ENCODE measurements around the gene GORASP2. TPM values are rescaled to one million over a fixed set of nuclear protein-coding genes. Genes with fewer than 3 reads are reported as not detected.

The GORASP2 gene
- total and polyA plus RNA-seq, 2 of the 4 experiments (the other 2 are of a cell fraction): 53.1 to 156 TPM

DNA sequence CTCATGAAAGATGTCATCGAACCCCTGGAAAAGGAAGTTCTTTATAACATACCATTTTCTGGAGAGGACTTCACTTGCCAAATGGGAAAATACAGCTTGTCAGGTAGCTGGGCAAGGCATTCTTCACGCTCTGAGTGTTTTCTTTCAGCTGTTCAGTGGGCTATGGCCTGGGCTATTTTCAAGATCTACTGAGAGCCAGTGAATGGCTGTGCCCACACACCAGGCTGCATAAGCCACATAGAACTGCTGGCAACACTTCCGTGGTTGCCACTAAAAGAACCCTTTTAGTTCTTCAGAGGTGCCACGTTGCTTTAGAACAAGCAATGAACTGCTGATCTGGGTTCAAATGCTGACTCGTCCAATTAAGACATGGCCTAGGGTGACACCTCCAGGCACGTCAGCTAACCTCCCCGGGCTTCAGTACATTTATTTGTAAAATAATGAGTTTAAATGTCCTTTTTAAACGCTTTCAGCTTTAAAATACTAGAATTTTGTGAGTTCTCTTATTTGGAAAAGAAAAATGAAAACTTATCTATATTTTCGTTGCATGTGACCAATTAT is 36.6 kb upstream of the GORASP2 start:
- ChIA-PET CTCF (no interaction called here), POLR2A (ENCODE audit: unreplicated experiment) (no interaction called here)
- H3K14ac ChIP-seq (replicated peaks; ENCODE audit: low read depth, low read length): no peak overlapping the region
- no peaks in the 10 kb centered on the region for H3K9me3 ChIP-seq (ENCODE audit: control insufficient read depth, insufficient read depth, low read length)
- intact Hi-C loops (cut with micrococcal nuclease) (no loop called here), dilution Hi-C loops (cut with HindIII; ENCODE audit: low sequenced_read_pairs, unreplicated experiment) (no loop called here), in situ Hi-C loops (cut with MboI; ENCODE audit: low sequenced_read_pairs) (no loop called here)
- TF ChIP-seq MAFK (IDR thresholded peaks at IDR 0.05; ENCODE audit: low read depth, low read length) (no peak), RAD21 (IDR thresholded peaks at IDR 0.05; ENCODE audit: low read length) (no peak), RCOR1 (IDR thresholded peaks at IDR 0.05; ENCODE audit: insufficient replicate concordance, low read length) (no peak)
- TF ChIP-seq, protein P1, sequence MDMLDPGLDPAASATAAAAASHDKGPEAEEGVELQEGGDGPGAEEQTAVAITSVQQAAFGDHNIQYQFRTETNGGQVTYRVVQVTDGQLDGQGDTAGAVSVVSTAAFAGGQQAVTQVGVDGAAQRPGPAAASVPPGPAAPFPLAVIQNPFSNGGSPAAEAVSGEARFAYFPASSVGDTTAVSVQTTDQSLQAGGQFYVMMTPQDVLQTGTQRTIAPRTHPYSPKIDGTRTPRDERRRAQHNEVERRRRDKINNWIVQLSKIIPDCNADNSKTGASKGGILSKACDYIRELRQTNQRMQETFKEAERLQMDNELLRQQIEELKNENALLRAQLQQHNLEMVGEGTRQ (IDR thresholded peaks at IDR 0.05; ENCODE audit: low read depth, low read length): no peak
- no peak overlapping the region for H3K4me2 ChIP-seq (ENCODE audit: low read depth, low read length)
- no peak overlapping the region for H3K27ac ChIP-seq (ENCODE audit: insufficient read depth, low read length)
- H2BK15ac ChIP-seq (ENCODE audit: low read depth, low read length): no peak overlapping the region
- no peak overlapping the region for H2BK20ac ChIP-seq (ENCODE audit: low read depth, low read length)
- H3K36me3 ChIP-seq (ENCODE audit: control insufficient read depth, insufficient read depth, low read length): no peaks in the 10 kb centered on the region
- H2BK5ac ChIP-seq (ENCODE audit: low read depth, low read length, poor library complexity, severe bottlenecking): no peak overlapping the region
- H3K56ac ChIP-seq (ENCODE audit: extremely low read depth, insufficient read depth, low read length): no peak overlapping the region
- no peak overlapping the region for H3K4me3 ChIP-seq (ENCODE audit: insufficient read depth, low read depth, low read length)
- no peak overlapping the region for H2AK5ac ChIP-seq (ENCODE audit: low read depth, low read length)
- H3K9me1 ChIP-seq (ENCODE audit: insufficient read depth, low read length): no peaks in the 10 kb centered on the region
- H3K4me1 ChIP-seq (ENCODE audit: control insufficient read depth, insufficient read depth, low read length): no peaks in the 10 kb centered on the region
- H4K91ac ChIP-seq (ENCODE audit: insufficient read depth, low read depth, low read length): no peak overlapping the region
- H3K79me1 ChIP-seq (ENCODE audit: low read depth in 1 of 2, low read length in 2 of 2): no peaks in the 10 kb centered on the region
- H3K27me3 ChIP-seq (ENCODE audit: control insufficient read depth, insufficient read depth, low read length): no peaks in the 10 kb centered on the region; the same call in none of the 2 replicates
- H2AK9ac ChIP-seq (replicated peaks; ENCODE audit: low read depth, low read length, poor library complexity): no peak overlapping the region
- H3K4ac ChIP-seq (ENCODE audit: low read depth, low read length): no peak overlapping the region
- WGBS, 2 experiments (ENCODE audit: extremely low coverage in 2 of 2, insufficient read length in 1 of 2): 47% methylated on average over 2 of the region's 9 CpGs; no CpG with 5 or more reads in 1 of the 2 experiments
- H3K18ac ChIP-seq (ENCODE audit: low read depth, low read length): no peak overlapping the region
- H4K5ac ChIP-seq (ENCODE audit: low read depth, low read length): no peak overlapping the region
- no peak overlapping the region for H3K9ac ChIP-seq (ENCODE audit: low read depth, low read length)
- H4K20me1 ChIP-seq (ENCODE audit: insufficient read depth, low read length): no peaks in the 10 kb centered on the region
- no peak overlapping the region for H3K23ac ChIP-seq (ENCODE audit: low read depth, low read length)
- no TSS peak for BruUV-seq (replicated peaks)
- no peak overlapping the region for H4K8ac ChIP-seq (ENCODE audit: low read depth in 2 of 2, low read length in 2 of 2)
- H2BK120ac ChIP-seq (ENCODE audit: low read depth, low read length): no peak overlapping the region
- no peak for ATAC-seq (ENCODE audit: low read depth)
- H2AFZ ChIP-seq (replicated peaks; ENCODE audit: low read length, poor library complexity): no peak overlapping the region
- DNase-seq: no peak
